ENCODE results near the gene SMAP2. TPM values are rescaled to one million over a fixed set of nuclear protein-coding genes. Genes with fewer than 3 reads are reported as not detected.

Gene SMAP2
- total and polyA plus RNA-seq, 2 of the 4 experiments (the other 2 are of a cell fraction), result 30.1 to 31.0 TPM

DNA sequence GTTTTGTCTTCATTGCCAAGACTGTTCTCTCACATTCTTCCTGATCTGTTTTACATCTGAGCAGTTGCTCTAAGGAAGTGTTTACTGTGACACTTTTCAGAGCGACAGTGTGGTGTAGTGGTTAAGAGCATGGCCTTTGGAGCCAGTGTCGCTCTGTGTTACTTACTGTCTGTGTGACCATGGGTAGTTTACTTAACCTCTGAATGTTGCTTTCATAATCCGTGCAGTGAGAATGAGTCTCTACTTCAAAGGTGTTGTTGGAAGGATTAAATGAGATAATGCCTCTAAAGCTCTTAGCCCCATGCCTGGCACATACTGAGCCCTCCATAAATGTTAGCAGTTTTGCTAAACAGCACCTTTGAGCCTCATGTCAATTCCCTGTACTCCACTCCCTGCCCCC lies 40.8 kb downstream of the SMAP2 start:
- Histone ChIP-seq H3K18ac (ENCODE audit: low read depth, low read length) (no peak overlapping the region), H3K56ac (ENCODE audit: extremely low read depth, insufficient read depth, low read length) (no peak overlapping the region), H3K9me3 (ENCODE audit: control insufficient read depth, insufficient read depth, low read length) (no peaks in the 10 kb centered on the region), H3K27me3 (ENCODE audit: control insufficient read depth, insufficient read depth, low read length) (no peaks in the 10 kb centered on the region), H3K36me3 (ENCODE audit: control insufficient read depth, insufficient read depth, low read length) (peaks cover 27% of the 10 kb centered on the region), H3K23ac (ENCODE audit: low read depth, low read length) (no peak overlapping the region), H4K91ac (ENCODE audit: insufficient read depth, low read depth, low read length) (no peak overlapping the region), H3K4me2 (ENCODE audit: low read depth, low read length) (no peak overlapping the region), H4K8ac (ENCODE audit: low read depth in 2 of 2, low read length in 2 of 2) (no peak overlapping the region), H4K5ac (ENCODE audit: low read depth, low read length) (no peak overlapping the region), H2BK15ac (ENCODE audit: low read depth, low read length) (no peak overlapping the region), H3K14ac (replicated peaks; ENCODE audit: low read depth, low read length) (no peak overlapping the region), H2AK9ac (replicated peaks; ENCODE audit: low read depth, low read length, poor library complexity) (no peak overlapping the region), H3K4ac (ENCODE audit: low read depth, low read length) (no peak overlapping the region), H3K9ac (ENCODE audit: low read depth, low read length) (no peak overlapping the region), H2AFZ (replicated peaks; ENCODE audit: low read length, poor library complexity) (no peak overlapping the region), H4K20me1 (ENCODE audit: insufficient read depth, low read length) (no peaks in the 10 kb centered on the region), H3K9me1 (ENCODE audit: insufficient read depth, low read length) (0 out of 2 replicates have a peak, but pooled peaks cover 4% of the 10 kb centered on the region), H3K4me3 (ENCODE audit: insufficient read depth, low read depth, low read length) (no peak overlapping the region), H2BK120ac (ENCODE audit: low read depth, low read length) (no peak overlapping the region), H3K4me1 (ENCODE audit: control insufficient read depth, insufficient read depth, low read length) (no peaks in the 10 kb centered on the region), H3K79me1 (ENCODE audit: low read depth in 1 of 2, low read length in 2 of 2) (peaks cover 12 to 22% of the 10 kb centered on the region in 2 experiments), H2BK20ac (ENCODE audit: low read depth, low read length) (no peak overlapping the region), H2AK5ac (ENCODE audit: low read depth, low read length) (no peak overlapping the region), H2BK5ac (ENCODE audit: low read depth, low read length, poor library complexity, severe bottlenecking) (no peak overlapping the region), H3K27ac (ENCODE audit: insufficient read depth, low read length) (no peak overlapping the region)
- intact Hi-C loops (cut with micrococcal nuclease) (no loop called here), in situ Hi-C loops (cut with MboI; ENCODE audit: low sequenced_read_pairs) (no loop called here), dilution Hi-C loops (cut with HindIII; ENCODE audit: low sequenced_read_pairs, unreplicated experiment) (no loop called here)
- ATAC-seq (ENCODE audit: low read depth) (no peak), DNase-seq (no peak)
- POLR2A ChIA-PET (ENCODE audit: unreplicated experiment), result no interaction called here
- WGBS, 2 experiments (ENCODE audit: extremely low coverage in 2 of 2, insufficient read length in 1 of 2), result 100% methylated on average over 1 of the region's 3 CpGs; no CpG with 5 or more reads in 1 of the 2 experiments
- TF ChIP-seq CHD1 (IDR thresholded peaks at IDR 0.05; ENCODE audit: low read depth, low read length) (no peak), MXI1 (IDR thresholded peaks at IDR 0.05; ENCODE audit: borderline replicate concordance, low read depth, low read length) (no peak), POLR2A (IDR thresholded peaks at IDR 0.05; ENCODE audit: low read depth, low read length) (no peak), NFE2L2 (IDR thresholded peaks at IDR 0.05; ENCODE audit: low read depth, low read length) (no peak), CEBPB (IDR thresholded peaks at IDR 0.05; ENCODE audit: low read depth, low read length) (no peak), MAZ (IDR thresholded peaks at IDR 0.05; ENCODE audit: borderline replicate concordance, low read depth, low read length) (no peak), MAFK (IDR thresholded peaks at IDR 0.05; ENCODE audit: low read depth, low read length) (no peak)
- TF ChIP-seq, protein P1, sequence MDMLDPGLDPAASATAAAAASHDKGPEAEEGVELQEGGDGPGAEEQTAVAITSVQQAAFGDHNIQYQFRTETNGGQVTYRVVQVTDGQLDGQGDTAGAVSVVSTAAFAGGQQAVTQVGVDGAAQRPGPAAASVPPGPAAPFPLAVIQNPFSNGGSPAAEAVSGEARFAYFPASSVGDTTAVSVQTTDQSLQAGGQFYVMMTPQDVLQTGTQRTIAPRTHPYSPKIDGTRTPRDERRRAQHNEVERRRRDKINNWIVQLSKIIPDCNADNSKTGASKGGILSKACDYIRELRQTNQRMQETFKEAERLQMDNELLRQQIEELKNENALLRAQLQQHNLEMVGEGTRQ (IDR thresholded peaks at IDR 0.05; ENCODE audit: low read depth, low read length), result no peak
- CTCF ChIA-PET, result no interaction called here
- BruUV-seq (replicated peaks), result no TSS peak

Measured in IMR-90 (cell line).